ENCODE data around the gene PRRC2B.
"Not testable (repeated sequence)": the region's sequence is repeated elsewhere in the genome, so short reads cannot be mapped to it uniquely, and the experiment has no call there.

- TF ChIP-seq CTCF (IDR thresholded peaks at IDR 0.05; ENCODE audit: control extremely low read depth in 1 of 3, insufficient read depth in 1 of 3, low read depth in 1 of 3, low read length in 3 of 3); MAFK (IDR thresholded peaks at IDR 0.05; ENCODE audit: low read depth, low read length); SP1 (IDR thresholded peaks at IDR 0.05; ENCODE audit: low read depth, low read length); POLR2A (IDR thresholded peaks at IDR 0.05; ENCODE audit: control extremely low read depth in 1 of 2, low read depth in 2 of 2, low read length in 2 of 2); POLR2AphosphoS5 (IDR thresholded peaks at IDR 0.05; ENCODE audit: low read depth, low read length); KDM5A (IDR thresholded peaks at IDR 0.05; ENCODE audit: low read length); TAF1 (IDR thresholded peaks at IDR 0.05; ENCODE audit: low read depth, low read length); ZNF274 (IDR thresholded peaks at IDR 0.05; ENCODE audit: borderline replicate concordance, extremely low read depth, low read length); RAD21 (IDR thresholded peaks at IDR 0.05 in 1 of 2, conservative IDR thresholded peaks at IDR 0.05 in 1 of 2; ENCODE audit: low read depth in 2 of 2, low read length in 2 of 2); RBBP5 (IDR thresholded peaks at IDR 0.05; ENCODE audit: borderline replicate concordance, low read depth, low read length); YY1 (IDR thresholded peaks at IDR 0.05; ENCODE audit: low read depth, low read length): not testable (repeated sequence)
Observed at GRCh38 chr9:131344931-131345535, 48.9 kb upstream of the PRRC2B start.

Data from H1 (cell line).